ENCODE data around the gene ICOSLG.

DNA sequence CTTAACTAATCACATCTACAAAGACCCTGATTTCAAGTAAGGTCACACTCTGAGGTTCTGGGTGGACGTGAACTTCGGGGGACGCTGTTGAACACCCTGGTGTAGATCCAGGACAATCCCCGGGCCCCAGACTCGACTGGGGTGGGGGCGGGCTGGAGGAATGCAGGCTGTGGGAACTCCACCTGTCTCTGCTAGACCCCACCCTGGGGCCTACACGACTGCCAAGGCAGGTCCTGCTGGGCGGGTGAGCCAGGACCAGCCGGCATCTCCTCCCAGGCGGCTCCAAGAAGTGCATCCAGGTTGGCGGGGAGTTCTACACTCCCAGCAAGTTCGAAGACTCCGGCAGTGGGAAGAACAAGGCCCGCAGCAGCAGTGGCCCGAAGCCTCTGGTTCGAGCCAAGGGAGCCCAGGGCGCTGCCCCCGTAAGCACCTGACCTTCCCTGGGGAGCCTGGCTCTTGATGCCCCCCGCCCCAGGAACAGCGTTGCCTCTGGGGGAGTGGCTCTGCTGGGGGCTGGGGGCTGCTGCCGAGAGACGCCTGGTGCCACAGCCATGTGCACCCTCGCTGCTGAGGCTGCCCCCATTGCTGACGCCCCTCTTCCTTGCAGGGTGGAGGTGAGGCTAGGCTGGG lies 48.8 kb upstream of the ICOSLG start:
- TF ChIP-seq EZH2 (IDR thresholded peaks at IDR 0.05; ENCODE audit: insufficient read depth, poor library complexity, severe bottlenecking) (no peak), EZH2phosphoT487 (IDR thresholded peaks at IDR 0.05; ENCODE audit: insufficient read depth, low read depth) (no peak)
